HG03025 (cell line): ENCODE results near the gene ALKBH2.
A peak's percentile ranks its signal among the peaks of the same experiment; 100 is the strongest.

Experiments
- ATAC-seq: cut with Tn5 transposase; IDR thresholded peaks from one replicate; pipeline ENCODE4 v1.9.1; 2021; ENCODE audit warnings: mild to moderate bottlenecking, moderate library complexity; ENCODE audit not compliant: unreplicated experiment, low FRiP score

ALKBH2 gene

DNA sequence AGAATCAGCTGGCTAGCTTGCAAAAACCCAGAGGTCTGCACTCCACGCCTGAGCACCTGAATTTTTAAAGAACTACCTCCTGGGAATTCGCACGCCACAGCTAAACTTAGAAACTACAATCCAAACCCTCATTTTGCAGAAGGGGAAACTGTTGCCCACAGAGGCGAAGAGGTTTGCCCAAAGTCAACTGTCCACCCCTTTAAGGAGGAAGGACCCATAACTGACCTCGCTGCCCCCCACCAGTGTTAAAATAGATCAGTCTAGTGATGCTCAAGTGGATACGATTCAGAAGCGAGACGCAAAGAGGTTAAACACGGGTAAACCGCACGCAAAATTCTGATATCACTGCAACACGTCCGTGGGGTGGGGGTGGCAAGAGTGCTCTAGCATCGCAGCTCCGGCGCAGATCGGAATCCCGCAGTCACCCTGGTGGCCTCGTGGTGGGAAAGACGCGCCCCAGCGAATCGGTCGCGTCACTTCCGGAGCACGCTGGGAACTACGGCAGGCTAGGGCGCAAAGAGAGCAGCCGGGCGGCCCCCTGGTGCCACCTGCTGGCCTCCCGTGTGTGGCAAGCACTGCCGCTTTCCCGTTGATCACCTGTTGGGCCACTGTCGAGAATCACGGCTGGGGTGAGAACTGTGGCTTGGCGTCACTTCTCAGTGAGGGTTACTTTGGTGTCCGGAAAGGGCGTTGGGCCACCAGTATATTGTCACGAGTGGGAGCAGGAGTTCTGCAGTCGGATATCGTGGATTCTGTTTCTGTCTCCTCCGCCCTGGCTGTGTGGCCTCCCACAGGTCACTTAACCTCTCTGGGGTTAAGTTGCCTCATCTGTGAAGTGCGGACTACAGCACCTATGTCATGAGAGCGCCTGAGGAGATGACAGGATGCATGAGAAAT is at the start of gene ALKBH2:
ALKBH2 (minus strand) TSS at position 451 of the 897 bp plus-strand sequence. CDS start 686 bp downstream, outside the sequence.
- ATAC-seq, result peak; percentile 58

DNA sequence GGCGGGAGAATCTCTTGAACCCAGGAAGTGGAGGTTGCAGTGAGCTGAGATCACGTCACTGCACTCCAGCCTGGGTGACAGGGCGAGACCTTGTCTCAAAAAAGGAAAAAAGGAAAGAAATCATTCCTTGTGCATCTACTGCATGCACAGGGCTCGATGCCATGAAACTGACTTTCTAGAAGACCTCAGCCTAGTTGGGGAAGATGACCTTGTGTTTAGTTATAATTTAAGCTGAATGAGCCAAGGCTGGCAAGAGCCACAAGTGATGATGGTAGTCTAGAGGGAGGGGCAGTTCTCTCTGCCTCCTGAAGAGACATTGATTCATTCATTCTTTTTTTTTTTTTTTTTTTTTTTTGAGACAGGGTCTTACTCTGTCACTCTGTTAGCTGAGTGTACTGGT is 47.3 kb upstream of the ALKBH2 start:
- no peak for ATAC-seq

DNA sequence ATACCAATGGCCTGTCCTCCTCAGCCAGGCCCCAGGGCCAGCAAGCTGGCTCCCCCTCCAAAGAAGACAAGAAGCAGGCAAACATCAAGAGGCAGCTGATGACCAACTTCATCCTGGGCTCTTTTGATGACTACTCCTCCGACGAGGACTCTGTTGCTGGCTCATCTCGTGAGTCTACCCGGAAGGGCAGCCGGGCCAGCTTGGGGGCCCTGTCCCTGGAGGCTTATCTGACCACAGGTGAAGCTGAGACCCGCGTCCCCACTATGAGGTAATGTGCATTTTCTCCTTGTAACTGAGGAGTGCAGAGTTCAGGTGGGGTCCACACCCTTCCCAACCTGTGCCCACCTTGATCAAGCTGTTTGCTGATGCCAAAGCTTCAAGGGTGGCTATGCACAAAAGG is 46.5 kb upstream of the ALKBH2 start:
- no peak for ATAC-seq

DNA sequence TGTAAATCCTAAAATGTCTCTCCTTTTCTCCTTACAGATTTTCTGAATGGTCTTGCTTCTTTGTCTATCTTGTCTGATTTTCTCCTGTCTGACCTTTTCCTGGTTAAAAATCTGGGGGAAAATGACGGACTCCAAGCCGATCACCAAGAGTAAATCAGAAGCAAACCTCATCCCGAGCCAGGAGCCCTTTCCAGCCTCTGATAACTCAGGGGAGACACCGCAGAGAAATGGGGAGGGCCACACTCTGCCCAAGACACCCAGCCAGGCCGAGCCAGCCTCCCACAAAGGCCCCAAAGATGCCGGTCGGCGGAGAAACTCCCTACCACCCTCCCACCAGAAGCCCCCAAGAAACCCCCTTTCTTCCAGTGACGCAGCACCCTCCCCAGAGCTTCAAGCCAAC is 46.1 kb upstream of the ALKBH2 start:
- ATAC-seq, result no peak

DNA sequence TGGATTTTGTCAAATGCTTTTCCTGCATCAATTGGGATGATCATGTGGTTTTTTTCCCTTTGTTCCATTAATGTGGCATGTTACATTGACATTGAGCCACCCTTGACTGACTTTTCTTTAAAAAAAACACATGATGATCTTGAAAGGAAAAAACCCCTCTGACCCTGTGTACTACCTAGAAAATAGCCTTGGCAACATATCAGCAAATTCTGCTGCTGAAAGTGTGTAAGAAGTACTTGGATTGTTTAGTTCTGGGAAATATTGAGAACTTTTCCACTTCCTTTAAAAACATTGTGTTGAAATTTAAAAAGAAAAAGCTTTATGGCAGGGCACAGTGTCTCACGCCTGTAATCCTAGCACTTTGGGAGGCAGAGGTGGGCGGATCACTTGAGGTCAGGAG is 43.8 kb upstream of the ALKBH2 start:
- ATAC-seq, result no peak

DNA sequence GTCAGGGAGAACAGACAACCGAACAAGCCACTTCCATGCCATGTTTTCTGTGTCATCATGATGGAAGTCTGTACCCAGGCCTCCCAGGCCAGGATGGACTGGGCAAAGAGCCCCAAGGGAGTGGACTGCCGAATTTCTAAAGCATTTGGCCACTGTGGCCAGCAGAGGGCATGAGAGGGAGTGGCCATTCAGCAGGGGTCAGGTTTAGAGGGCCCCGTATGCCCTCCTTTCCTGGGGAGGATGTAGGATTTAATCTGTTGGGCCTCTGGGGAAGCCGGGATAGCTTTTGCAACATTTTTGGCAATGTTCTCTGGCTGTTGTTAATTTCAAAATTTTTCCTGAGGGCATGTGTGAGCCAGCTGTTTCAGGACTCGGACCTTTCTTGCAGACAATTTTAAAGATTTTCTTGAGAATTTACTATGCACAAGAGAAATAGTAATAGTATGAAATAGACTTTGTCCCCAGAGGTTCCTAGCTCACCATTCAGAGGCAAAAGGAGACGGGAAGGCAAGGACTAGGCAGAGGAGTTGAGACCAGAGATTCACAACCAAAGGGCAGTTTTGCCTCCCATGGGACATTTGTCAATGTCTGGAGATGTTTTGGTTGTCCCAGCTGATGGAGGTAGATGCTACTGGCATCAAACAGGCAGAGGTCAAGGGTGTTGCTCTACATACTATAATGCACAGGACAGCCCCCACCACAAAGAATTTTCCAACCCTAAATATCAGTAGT is 41.1 kb upstream of the ALKBH2 start:
- ATAC-seq, result no peak

DNA sequence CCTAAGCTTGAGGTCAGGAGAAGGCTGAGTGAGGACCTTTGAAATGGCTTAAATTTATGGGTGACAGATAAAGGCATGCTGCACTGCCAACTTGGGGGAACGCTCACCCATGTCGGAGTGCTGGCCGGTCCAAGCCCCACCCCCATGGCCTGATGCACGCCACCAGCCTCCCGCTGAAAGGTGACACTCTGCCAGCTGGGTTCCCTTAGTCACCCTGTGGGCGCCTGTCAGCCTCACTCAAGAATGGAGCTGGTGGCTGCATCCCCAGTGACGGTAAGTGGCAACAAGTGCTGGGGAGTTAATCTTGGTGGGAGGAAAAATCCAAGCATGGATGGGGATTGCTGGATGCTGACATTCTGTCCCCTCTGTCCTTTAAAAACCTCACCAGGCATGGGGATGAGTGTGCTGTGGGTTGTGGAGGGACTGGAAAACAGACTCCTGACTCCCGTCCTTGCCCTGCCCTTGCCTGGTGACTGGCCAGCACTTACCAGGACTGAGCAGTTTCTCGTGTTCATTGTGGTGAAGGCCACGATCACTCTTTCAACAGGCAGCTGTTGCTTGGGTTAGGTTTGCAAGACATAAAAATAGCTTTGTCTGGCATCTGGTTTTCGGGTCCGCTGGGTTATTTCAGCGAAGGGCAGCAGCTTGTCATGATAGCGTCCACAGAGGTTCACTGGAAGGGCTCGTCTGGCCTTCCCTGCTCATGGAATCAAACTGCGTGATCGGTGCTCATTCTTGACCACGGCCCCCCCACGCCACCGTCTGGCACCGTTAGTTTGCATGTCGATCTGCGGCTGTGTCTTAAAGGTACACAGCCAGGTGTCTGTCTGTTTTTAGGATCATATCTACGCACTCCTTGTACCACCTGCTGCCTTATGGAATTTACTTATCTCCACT is 38.1 kb upstream of the ALKBH2 start:
- ATAC-seq, result no peak

DNA sequence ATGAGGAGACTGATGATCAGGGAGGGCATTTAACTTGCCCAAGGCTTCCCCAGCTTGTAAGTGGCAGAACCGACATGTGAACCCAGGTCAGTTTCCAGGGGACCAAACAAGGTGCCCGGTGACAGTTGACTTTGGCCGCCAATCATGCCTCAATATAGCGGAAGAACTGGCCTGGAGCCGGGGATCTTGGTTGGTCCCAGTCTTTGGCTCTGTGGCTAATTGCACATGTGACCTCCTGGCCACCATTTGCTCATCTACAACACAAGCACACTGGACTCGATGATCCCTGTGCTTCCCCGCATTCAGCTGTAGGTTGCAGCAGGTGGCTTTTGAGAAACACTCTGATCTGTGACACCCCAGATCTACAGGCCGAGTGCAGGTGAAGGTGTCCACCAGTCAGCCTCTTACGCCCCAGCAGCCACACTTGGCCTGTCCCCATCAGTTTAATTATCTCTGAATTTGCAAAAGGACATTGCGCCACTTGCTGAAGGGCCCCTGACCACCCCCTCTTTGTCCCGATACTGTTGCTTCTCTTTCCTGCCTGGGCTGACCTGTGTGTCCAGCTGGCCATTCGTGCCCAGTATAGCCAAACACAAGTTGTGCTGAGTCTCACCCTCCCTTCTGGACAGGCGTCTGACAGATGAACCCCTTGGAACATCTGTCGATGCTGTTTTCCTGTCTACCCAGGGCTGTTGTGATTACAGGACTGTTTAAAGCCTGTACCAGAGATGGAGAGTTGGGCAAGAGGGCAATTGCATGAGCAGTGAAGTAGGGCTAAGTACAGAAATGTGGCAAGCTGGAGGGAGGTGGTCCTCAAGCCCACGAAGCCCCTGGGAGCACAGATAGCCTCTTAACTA is 37.3 kb upstream of the ALKBH2 start:
- ATAC-seq, result no peak

DNA sequence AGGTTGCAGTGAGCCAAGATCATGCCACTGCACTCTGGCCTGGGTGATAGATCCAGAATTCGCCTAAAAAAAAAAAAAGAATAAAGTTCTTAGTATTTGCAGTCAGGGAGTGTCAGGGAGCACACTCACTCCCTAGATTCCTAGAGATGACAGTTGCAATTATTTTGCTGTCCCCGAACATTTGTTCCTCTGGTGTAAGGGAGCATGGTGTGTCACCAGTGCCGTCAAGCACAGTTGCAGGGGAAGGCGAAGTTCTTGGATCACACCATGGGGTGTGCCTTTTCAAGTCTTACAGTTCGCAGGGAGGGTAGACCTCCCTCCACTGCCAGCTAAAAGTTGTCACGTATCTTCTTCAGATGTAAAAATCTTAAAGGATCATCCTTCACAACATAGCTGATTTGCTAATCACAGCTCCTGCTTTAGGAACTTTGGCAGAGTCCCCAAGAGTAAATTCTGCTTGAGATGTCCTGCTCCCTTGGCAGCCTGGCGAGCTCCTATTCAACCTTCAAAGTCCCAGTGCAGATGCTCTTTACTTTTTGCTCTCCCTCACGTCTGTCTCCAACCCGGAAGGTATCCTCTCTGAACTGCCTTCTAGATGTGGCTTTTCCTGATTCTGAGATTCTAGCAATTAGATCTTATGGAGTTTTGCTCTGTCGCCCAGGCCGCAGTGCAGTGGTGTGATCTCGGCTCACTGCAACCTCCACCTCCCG is 34.4 kb upstream of the ALKBH2 start:
- no peak for ATAC-seq

DNA sequence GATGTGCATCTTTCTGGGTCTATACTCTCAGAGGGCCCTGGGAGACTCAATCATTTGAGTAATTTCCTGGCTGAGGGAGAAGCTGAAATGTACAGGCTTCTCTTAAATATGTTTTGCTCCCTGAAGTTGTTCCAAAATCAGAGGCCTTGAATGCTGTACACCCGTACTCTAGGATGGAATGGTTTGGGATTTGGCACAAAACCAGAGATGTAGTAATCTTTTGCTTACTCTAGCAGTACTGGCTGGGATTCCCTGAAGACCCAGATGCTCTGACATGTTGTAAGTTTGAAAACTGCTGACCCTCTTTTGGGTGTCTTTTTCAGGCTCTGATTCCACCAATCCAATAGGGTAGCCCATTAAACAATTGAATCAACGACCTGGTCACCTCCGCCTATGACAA is 33.5 kb upstream of the ALKBH2 start:
- no peak for ATAC-seq

DNA sequence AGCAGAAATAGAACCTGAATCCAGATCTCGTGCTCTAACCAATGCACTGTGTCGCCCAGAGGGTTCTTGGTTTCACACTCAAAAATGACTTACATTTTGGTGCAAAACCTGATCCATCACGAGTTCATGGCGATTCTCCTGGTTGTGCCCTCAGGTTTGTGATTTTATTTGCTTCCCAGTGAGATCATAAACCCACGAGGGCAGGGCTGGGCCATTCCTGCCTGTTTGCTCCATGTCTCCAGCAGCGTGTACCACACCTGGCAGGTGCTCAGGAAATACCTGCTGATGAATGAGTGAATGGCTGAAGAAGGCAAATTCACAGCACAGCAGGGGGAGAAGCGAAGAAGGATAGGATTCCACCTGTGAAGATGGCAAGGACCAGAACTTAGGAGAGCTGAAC is 32.5 kb upstream of the ALKBH2 start:
- no peak for ATAC-seq

DNA sequence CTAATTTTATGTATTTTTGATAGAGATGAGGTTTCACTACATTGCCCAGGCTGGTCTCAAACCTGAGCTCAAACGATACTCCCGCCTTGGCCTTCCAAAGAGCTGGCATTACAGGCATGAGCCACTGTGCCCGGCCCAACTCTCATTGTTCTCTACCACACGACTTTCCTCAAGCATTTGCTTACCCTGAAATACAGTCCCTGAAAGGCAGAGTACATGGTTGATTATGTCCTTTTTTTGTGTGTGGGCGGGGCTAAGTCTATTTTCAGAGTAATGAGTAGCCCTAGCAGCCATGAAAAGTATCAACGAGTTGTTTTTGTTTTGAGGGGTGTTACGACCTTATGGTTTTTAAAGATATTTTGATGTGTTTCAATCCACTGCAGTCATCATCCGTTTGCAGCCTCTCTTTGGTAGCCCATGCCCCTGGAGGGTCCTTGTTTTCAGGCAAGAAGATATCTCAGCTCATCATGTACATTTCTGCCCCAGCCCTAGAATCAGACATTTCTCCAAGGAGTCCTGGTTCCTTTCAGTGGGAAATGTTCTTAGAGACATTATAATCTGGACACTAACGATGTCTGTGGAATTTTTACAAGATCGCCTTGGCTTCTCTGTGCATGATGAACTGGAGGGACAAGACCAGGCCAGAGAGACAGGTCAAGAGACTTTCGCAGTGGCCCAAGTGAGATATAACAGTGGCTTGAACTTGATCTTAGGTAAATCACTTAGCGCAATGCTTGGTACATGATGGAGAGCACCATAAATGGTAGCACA is 31.8 kb upstream of the ALKBH2 start:
- ATAC-seq, result no peak

DNA sequence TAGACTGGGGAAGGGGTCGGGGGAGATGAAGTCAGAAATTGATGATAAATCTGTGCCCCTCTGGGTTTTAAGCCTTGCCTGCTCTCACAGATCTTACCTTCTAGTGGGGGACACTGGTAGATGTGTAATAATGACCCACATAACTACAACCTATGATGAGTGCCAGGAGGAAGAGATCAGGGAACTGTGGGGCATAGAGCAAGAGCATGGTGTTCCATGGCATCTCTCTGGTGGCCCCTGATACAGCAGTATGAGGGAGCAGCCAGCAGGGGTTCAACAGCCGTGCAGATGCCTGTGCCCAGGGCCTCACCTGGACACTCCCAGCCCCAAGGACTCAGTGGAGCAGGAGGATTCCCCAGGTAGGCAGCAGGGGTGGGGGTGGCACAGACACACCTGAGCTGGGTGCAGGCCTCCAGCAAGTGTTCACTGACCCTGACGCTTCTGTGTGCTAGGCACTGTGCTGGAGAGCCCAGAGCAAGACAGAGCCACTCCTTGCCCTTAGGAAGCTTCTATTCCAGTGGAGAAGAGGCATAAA is 28.1 kb upstream of the ALKBH2 start:
- ATAC-seq, result no peak

DNA sequence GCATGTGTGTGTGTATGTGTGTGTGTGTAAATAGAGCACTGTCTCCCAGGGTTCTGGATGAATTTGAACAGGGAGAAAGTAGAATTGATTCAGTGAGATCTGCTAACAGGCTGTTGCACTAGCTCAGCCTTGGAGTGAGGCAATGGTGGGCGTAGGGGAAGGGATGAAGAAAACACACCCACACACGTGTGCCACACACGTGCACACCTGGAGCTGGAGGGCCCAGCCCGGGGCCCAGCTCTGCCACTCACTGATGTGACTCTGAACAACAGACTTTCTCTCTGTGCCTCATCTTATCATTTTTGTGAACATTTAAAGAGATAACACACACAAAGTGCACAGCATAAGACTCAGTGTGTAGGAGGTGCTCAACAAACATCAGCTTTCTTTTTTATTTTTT is 27.3 kb upstream of the ALKBH2 start:
- no peak for ATAC-seq

DNA sequence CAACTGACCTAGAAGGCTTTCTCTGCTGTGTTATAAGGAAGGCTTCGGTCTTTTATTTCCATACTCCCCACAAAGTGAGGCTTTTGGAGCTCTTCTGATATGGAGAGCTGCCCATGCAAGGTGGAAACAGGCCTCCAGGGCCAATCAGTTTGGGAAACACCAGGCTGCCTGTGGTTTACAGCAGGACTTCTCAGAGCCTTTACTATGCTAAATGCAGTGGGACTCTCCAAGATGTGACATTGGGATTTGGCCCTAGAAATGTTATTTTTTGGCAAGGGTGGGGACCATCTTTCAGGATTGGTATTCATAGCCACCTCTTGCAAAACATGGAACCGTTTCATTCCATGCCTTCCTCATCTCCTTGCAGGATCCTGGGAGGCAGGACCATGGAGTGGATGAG is 26.8 kb upstream of the ALKBH2 start:
- no peak for ATAC-seq

DNA sequence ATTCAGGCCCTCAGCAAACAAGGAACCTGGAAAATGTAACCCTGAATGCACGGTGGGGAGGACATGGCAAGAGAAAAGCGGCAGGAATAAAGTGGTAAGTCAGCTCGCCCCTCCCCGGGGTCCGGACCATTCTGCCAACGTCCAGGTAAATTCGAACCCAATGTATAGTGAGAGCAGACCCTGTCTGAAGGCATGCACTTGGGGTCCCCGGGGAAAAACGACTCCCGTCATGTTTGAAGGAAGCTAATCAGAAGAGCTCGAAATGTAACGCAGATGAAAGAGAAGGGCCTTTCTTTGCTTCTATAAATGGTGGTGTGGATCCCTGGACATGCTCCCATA is 23.3 kb upstream of the ALKBH2 start:
- no peak for ATAC-seq

DNA sequence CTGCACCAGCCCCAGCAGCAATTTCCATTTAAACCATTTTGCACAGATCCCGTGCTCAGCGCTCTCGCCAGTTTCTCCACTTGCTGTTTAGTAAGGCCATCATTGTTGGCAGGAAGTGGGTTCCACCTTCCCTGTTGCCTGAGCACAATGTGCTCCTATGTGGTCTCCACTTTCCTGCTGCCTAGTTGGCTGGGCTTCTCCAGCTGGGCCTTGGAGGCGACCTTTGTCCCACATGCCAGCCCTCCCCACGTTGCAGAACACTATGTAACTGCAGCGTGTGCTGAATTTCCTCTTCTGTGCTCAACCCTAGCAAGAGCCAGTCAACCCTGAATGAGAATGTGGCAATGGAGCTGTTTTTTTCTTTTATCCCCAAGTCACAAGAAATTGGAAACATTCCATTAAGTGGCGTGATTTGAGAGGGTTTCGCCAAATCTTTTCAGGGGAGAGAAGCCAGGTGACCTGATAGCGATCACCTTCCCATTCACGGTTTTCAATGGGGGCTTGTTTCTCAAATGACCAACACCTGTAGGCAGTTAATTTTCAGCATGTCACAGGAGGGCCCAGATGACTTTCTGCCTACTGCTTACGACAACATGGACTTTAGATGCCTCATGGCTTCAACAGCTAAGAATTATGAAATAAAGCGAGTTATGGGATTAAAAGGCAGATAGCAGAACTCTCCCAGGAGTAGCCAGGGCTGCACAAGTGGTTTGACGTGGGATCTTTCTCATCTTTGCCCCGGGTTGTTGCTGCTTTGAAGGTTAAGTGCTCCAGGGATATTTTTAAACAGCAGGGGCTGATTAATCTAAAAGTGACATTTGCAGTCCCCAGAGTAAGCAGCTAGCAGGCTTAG is 22.7 kb upstream of the ALKBH2 start, which contains the start of gene ACACB:
ACACB (plus strand) TSS at position 830 of the 853 bp plus-strand sequence. CDS start 22,819 bp downstream, outside the sequence.
- ATAC-seq, result no peak
